ENCODE results near the gene ACSS1.

Gene ACSS1

GRCh38 chr20:25063981-25064380, 6.0 kb upstream of the ACSS1 start:
- no peak for TF ChIP-seq POLR2AphosphoS5 (IDR thresholded peaks at IDR 0.05; ENCODE audit: low read depth)
- no peak for TF ChIP-seq CTCF (IDR thresholded peaks at IDR 0.05; ENCODE audit: insufficient read depth, low read length)
- Histone ChIP-seq H3K27ac (replicated peaks) (no peak overlapping the region), H3K27me3 (ENCODE audit: insufficient read depth, poor library complexity, severe bottlenecking) (no peaks in the 10 kb centered on the region), H3K4me3 (replicated peaks; ENCODE audit: insufficient read depth, low read length) (no peak overlapping the region)
- DNase-seq (ENCODE audit: low read depth in 1 of 2, low spot score in 1 of 2): no peak

- TF ChIP-seq GABPA (IDR thresholded peaks at IDR 0.05; ENCODE audit: low read depth) (no peak), POLR2AphosphoS5 (IDR thresholded peaks at IDR 0.05; ENCODE audit: low read depth) (no peak), REST (IDR thresholded peaks at IDR 0.05; ENCODE audit: insufficient replicate concordance, low read depth) (no peak), CTCF (IDR thresholded peaks at IDR 0.05; ENCODE audit: insufficient read depth, low read length) (no peak)
- Histone ChIP-seq H3K27me3 (ENCODE audit: insufficient read depth, poor library complexity, severe bottlenecking) (no peaks in the 10 kb centered on the region), H3K27ac (replicated peaks) (no peak overlapping the region), H3K4me3 (replicated peaks; ENCODE audit: insufficient read depth, low read length) (no peak overlapping the region)
- DNase-seq (ENCODE audit: low read depth in 1 of 2, low spot score in 1 of 2): no peak
Observed at GRCh38 chr20:25063546-25063945, 5.6 kb upstream of the ACSS1 start.

GRCh38 chr20:25062841-25063240, 4.9 kb upstream of the ACSS1 start:
- H3K27ac ChIP-seq (replicated peaks): no peak overlapping the region
- no peak for DNase-seq (ENCODE audit: low read depth in 1 of 2, low spot score in 1 of 2)
- no peak for TF ChIP-seq REST (IDR thresholded peaks at IDR 0.05; ENCODE audit: insufficient replicate concordance, low read depth)
- TF ChIP-seq CTCF (IDR thresholded peaks at IDR 0.05; ENCODE audit: insufficient read depth, low read length): no peak
- no peak for TF ChIP-seq POLR2AphosphoS5 (IDR thresholded peaks at IDR 0.05; ENCODE audit: low read depth)
- no peak for TF ChIP-seq GABPA (IDR thresholded peaks at IDR 0.05; ENCODE audit: low read depth)
- TF ChIP-seq SPI1 (IDR thresholded peaks at IDR 0.05; ENCODE audit: borderline replicate concordance, low read depth): no peak
- H3K27me3 ChIP-seq (ENCODE audit: insufficient read depth, poor library complexity, severe bottlenecking): no peaks in the 10 kb centered on the region
- H3K4me3 ChIP-seq (replicated peaks; ENCODE audit: insufficient read depth, low read length): no peak overlapping the region

GRCh38 chr20:25061821-25062530, 4.0 kb upstream of the ACSS1 start:
- no peak overlapping the region for H3K27ac ChIP-seq (replicated peaks)
- H3K27me3 ChIP-seq (ENCODE audit: insufficient read depth, poor library complexity, severe bottlenecking): no peaks in the 10 kb centered on the region
- no peak for DNase-seq (ENCODE audit: low read depth in 1 of 2, low spot score in 1 of 2)
- no peak overlapping the region for H3K4me3 ChIP-seq (replicated peaks; ENCODE audit: insufficient read depth, low read length)
- no peak for TF ChIP-seq GABPA (IDR thresholded peaks at IDR 0.05; ENCODE audit: low read depth)
- TF ChIP-seq CTCF (IDR thresholded peaks at IDR 0.05; ENCODE audit: insufficient read depth, low read length): no peak
- no peak for TF ChIP-seq POLR2AphosphoS5 (IDR thresholded peaks at IDR 0.05; ENCODE audit: low read depth)
- TF ChIP-seq SPI1 (IDR thresholded peaks at IDR 0.05; ENCODE audit: borderline replicate concordance, low read depth): no peak
- no peak for TF ChIP-seq REST (IDR thresholded peaks at IDR 0.05; ENCODE audit: insufficient replicate concordance, low read depth)
